GM23338 (cell line): ENCODE data around the gene SUSD1. TPM values are rescaled to one million over a fixed set of nuclear protein-coding genes. Genes with fewer than 3 reads are reported as not detected.
A peak's percentile ranks its signal among the peaks of the same experiment; 100 is the strongest.

Experiments used
- ATAC-seq: fragments of 200-7000 bp; cut with Tn5 transposase; 3 replicates; pipeline ENCODE4 v1.9.1; 2020
- DNase-seq: peaks from one replicate; pipeline ENCODE4 v3.0.0-alpha.2; 2015; ENCODE audit warnings: low spot score
- H2AFZ ChIP-seq: fragments of 200-600 bp; sonication (generic); 2 replicates; pipeline ENCODE4 v1.8.0; 2016; ENCODE audit warnings: antibody characterized with exemption, mild to moderate bottlenecking, moderate library complexity
- H3F3A ChIP-seq: fragments of 200-600 bp; sonication (generic); replicated peaks from 2 replicates; pipeline ENCODE4 v1.8.0; 2017; ENCODE audit warnings: antibody characterized with exemption, mixed run types, low read depth
- H3K27ac ChIP-seq: fragments of 200-600 bp; sonication (generic); 2 replicates; pipeline ENCODE4 v1.6.1; 2016; ENCODE audit warnings: low read depth
- H3K27me3 ChIP-seq: fragments of 200-600 bp; sonication (generic); 2 replicates; pipeline ENCODE4 v1.8.0; 2016; ENCODE audit warnings: mild to moderate bottlenecking, mixed run types, moderate library complexity; ENCODE audit not compliant: insufficient read depth
- H3K36me3 ChIP-seq: fragments of 200-600 bp; sonication (generic); 2 replicates; pipeline ENCODE4 v1.8.0; 2016; ENCODE audit warnings: mild to moderate bottlenecking; ENCODE audit not compliant: insufficient read depth
- H3K4me1 ChIP-seq: fragments of 200-600 bp; sonication (generic); 2 replicates; pipeline ENCODE4 v1.8.0; 2016; ENCODE audit warnings: mild to moderate bottlenecking, moderate library complexity; ENCODE audit not compliant: insufficient read depth
- H3K4me2 ChIP-seq: fragments of 200-600 bp; sonication (generic); 2 replicates; pipeline ENCODE4 v1.7.1; 2017; ENCODE audit warnings: mixed run types
- H3K4me3 ChIP-seq: fragments of 200-600 bp; sonication (generic); 2 replicates; pipeline ENCODE4 v1.6.1; 2016; ENCODE audit warnings: mixed run types
- H3K79me2 ChIP-seq: fragments of 200-600 bp; sonication (generic); replicated peaks from 2 replicates; pipeline ENCODE4 v1.8.0; 2017; ENCODE audit warnings: mild to moderate bottlenecking; ENCODE audit not compliant: insufficient read depth
- H3K9me2 ChIP-seq: fragments of 200-600 bp; sonication (generic); 2 replicates; pipeline ENCODE4 v1.8.0; 2017; ENCODE audit not compliant: insufficient read depth
- H4K20me1 ChIP-seq: fragments of 200-600 bp; sonication (generic); replicated peaks from 2 replicates; pipeline ENCODE4 v1.8.0; 2017; ENCODE audit warnings: mild to moderate bottlenecking; ENCODE audit not compliant: insufficient read depth
- H3K27ac Mint-ChIP-seq: 2 replicates; pipeline ENCODE4 v1.8.0; 2020; ENCODE audit warnings: inconsistent platforms, mild to moderate bottlenecking, moderate library complexity, mixed read lengths
- H3K27me3 Mint-ChIP-seq: 3 replicates; pipeline ENCODE4 v1.8.0; 2022; ENCODE audit warnings: low read depth, mild to moderate bottlenecking, moderate library complexity, mixed read lengths, inconsistent platforms; ENCODE audit not compliant: insufficient read depth, poor library complexity
- H3K36me3 Mint-ChIP-seq: 3 replicates; pipeline ENCODE4 v1.8.0; 2021; ENCODE audit warnings: low read depth, mild to moderate bottlenecking, inconsistent platforms, moderate library complexity, mixed read lengths
- H3K4me1 Mint-ChIP-seq: 3 replicates; pipeline ENCODE4 v1.8.0; 2020; ENCODE audit warnings: mild to moderate bottlenecking, inconsistent platforms, mixed read lengths
- H3K4me3 Mint-ChIP-seq: 3 replicates; pipeline ENCODE4 v1.8.0; 2021; ENCODE audit warnings: moderate library complexity, mild to moderate bottlenecking, inconsistent platforms, mixed read lengths
- H3K9me3 Mint-ChIP-seq: 3 replicates; pipeline ENCODE4 v1.8.0; 2020; ENCODE audit warnings: moderate library complexity, mild to moderate bottlenecking, inconsistent platforms, mixed read lengths
- CREB1 ChIP-seq: fragments of 250-450 bp; sonication (Bioruptor Pico); IDR thresholded peaks from 2 replicates; pipeline ENCODE4 v1.5.0; 2020; ENCODE audit warnings: low read depth, mild to moderate bottlenecking, moderate library complexity
- EZH2phosphoT487 ChIP-seq: fragments of 200-600 bp; sonication (generic); IDR thresholded peaks from one replicate; pipeline ENCODE4 v1.8.1; 2018; ENCODE audit warnings: antibody characterized with exemption; ENCODE audit not compliant: unreplicated experiment
- JUNB ChIP-seq: IDR thresholded peaks from one replicate; pipeline ENCODE4 v1.6.1; 2016; ENCODE audit warnings: antibody characterized with exemption; ENCODE audit not compliant: unreplicated experiment
- NANOG ChIP-seq: IDR thresholded peaks from 2 replicates; pipeline ENCODE4 v1.6.1; 2016; ENCODE audit warnings: antibody characterized with exemption, borderline replicate concordance
- POLR2AphosphoS5 ChIP-seq: IDR thresholded peaks from 2 replicates; pipeline ENCODE4 v1.6.1; 2016; ENCODE audit warnings: antibody characterized with exemption, low read depth
- STAT1 ChIP-seq: IDR thresholded peaks from one replicate; pipeline ENCODE4 v1.6.1; 2016; ENCODE audit warnings: antibody characterized with exemption; ENCODE audit not compliant: unreplicated experiment
- ZNF114 ChIP-seq: fragments of 250-450 bp; sonication (Bioruptor Pico); IDR thresholded peaks from 2 replicates; pipeline ENCODE4 v1.5.0; 2020; ENCODE audit warnings: mild to moderate bottlenecking, moderate library complexity
- ZNF331 ChIP-seq: fragments of 250-450 bp; sonication (Bioruptor Pico); IDR thresholded peaks from 2 replicates; pipeline ENCODE4 v1.5.0; 2020; ENCODE audit warnings: low read depth, mild to moderate bottlenecking, moderate library complexity
- polyA plus RNA-seq: library from polyadenylated mRNA; unstranded; fragments of >200 nt; fragmentation: Nextera tagmentation; extraction: Ambion mirVana; gene quantifications from 2 replicates; pipeline ENCODE4 v1.2.1, GENCODE V29; 2016
- total RNA-seq: library from RNA; depleted of rRNA; stranded (reverse); fragments of >200 nt; shearing (Covaris generic); gene quantifications from 2 replicates; pipeline ENCODE4 v1.2.3, GENCODE V29; 2014
- TF ChIP-seq, protein P1 (sequence below): IDR thresholded peaks from one replicate; pipeline ENCODE4 v1.6.1; 2018; ENCODE audit warnings: antibody characterized with exemption; ENCODE audit not compliant: unreplicated experiment
- TF ChIP-seq, protein P2 (sequence below), 2 experiments: fragments of 200-600 bp in 1 of 2; sonication (generic) in 1 of 2; conservative IDR thresholded peaks; 2 replicates each; pipeline versions ENCODE4 v1.5.1 to v1.6.1; 2016 to 2017; ENCODE audit warnings: antibody characterized with exemption in 2 of 2, low read depth in 2 of 2, mild to moderate bottlenecking in 2 of 2, moderate library complexity in 1 of 2
- TF ChIP-seq, protein P3 (sequence below): IDR thresholded peaks from 2 replicates; pipeline ENCODE4 v1.6.1; 2016; ENCODE audit warnings: antibody characterized with exemption

Gene SUSD1
- total and polyA plus RNA-seq, 2 experiments from 2014 or later, result 1.2 to 6.4 TPM

DNA sequence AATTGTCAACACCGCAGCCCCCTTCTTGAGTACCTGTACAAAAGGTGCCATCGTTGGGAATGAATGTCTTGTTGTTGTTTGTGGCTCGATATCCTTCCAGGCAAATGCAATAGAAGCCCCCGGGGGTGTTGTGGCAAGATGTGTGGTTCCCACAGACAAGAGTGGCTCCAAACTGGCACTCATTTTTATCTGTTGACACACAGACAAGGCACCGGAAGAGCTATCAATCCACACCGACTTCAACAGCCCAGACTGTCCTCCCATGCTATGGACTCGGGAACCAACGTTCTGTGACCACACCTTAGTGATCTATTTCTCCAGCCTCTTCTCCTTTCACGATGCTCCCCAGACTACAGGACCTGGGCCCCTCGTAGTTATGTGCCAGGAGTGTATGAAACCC is 25.9 kb downstream of the SUSD1 start:
- Histone ChIP-seq H3K4me3 (no peak overlapping the region), H3K9me2 (no peaks in the 10 kb centered on the region), H4K20me1 (no peaks in the 10 kb centered on the region), H3K36me3 (no peaks in the 10 kb centered on the region), H3K4me2 (no peak overlapping the region), H3K4me1 (0 out of 2 replicates have a peak, but pooled peaks cover 3% of the 10 kb centered on the region), H3F3A (no peaks in the 10 kb centered on the region), H3K27me3 (no peaks in the 10 kb centered on the region), H3K79me2 (no peaks in the 10 kb centered on the region), H3K27ac (no peak overlapping the region), H2AFZ (no peak overlapping the region)
- Mint-ChIP-seq H3K9me3 (no peaks in the 10 kb centered on the region), H3K36me3 (no peaks in the 10 kb centered on the region), H3K27ac (no peak overlapping the region), H3K4me3 (no peak overlapping the region), H3K4me1 (peaks cover 9% of the 10 kb centered on the region), H3K27me3 (no peaks in the 10 kb centered on the region)
- TF ChIP-seq ZNF331, result no peak
- TF ChIP-seq NANOG, result no peak
- TF ChIP-seq, protein P1, sequence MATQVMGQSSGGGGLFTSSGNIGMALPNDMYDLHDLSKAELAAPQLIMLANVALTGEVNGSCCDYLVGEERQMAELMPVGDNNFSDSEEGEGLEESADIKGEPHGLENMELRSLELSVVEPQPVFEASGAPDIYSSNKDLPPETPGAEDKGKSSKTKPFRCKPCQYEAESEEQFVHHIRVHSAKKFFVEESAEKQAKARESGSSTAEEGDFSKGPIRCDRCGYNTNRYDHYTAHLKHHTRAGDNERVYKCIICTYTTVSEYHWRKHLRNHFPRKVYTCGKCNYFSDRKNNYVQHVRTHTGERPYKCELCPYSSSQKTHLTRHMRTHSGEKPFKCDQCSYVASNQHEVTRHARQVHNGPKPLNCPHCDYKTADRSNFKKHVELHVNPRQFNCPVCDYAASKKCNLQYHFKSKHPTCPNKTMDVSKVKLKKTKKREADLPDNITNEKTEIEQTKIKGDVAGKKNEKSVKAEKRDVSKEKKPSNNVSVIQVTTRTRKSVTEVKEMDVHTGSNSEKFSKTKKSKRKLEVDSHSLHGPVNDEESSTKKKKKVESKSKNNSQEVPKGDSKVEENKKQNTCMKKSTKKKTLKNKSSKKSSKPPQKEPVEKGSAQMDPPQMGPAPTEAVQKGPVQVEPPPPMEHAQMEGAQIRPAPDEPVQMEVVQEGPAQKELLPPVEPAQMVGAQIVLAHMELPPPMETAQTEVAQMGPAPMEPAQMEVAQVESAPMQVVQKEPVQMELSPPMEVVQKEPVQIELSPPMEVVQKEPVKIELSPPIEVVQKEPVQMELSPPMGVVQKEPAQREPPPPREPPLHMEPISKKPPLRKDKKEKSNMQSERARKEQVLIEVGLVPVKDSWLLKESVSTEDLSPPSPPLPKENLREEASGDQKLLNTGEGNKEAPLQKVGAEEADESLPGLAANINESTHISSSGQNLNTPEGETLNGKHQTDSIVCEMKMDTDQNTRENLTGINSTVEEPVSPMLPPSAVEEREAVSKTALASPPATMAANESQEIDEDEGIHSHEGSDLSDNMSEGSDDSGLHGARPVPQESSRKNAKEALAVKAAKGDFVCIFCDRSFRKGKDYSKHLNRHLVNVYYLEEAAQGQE, result no peak
- TF ChIP-seq, protein P2, sequence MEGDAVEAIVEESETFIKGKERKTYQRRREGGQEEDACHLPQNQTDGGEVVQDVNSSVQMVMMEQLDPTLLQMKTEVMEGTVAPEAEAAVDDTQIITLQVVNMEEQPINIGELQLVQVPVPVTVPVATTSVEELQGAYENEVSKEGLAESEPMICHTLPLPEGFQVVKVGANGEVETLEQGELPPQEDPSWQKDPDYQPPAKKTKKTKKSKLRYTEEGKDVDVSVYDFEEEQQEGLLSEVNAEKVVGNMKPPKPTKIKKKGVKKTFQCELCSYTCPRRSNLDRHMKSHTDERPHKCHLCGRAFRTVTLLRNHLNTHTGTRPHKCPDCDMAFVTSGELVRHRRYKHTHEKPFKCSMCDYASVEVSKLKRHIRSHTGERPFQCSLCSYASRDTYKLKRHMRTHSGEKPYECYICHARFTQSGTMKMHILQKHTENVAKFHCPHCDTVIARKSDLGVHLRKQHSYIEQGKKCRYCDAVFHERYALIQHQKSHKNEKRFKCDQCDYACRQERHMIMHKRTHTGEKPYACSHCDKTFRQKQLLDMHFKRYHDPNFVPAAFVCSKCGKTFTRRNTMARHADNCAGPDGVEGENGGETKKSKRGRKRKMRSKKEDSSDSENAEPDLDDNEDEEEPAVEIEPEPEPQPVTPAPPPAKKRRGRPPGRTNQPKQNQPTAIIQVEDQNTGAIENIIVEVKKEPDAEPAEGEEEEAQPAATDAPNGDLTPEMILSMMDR (conservative IDR thresholded peaks at IDR 0.05; ENCODE audit: low read depth in 2 of 2), result no peak
- TF ChIP-seq EZH2phosphoT487, result no peak
- no peak for TF ChIP-seq POLR2AphosphoS5
- ATAC-seq (no peak), DNase-seq (no peak)

DNA sequence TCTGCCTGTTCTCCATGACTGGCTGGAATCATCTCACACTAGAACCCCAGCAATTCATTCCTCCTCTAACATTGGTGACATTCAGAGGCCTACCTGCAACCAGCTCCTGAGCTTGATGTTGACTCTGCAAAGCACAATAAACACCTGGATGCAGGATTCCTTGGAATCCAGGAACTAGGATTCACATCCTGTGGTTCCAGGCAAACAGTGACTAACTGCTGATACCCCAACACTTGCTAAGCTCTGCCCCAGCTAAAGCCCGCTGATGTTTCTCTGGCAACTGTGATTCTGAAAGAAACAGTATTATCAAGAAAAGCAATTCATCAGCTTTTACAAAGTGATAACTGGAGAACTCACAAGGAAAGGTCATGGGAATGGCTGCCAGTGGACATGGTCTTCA is 29.2 kb downstream of the SUSD1 start:
- Histone ChIP-seq H3K4me3 (no peak overlapping the region), H3K9me2 (no peaks in the 10 kb centered on the region), H3K27ac (peak overlapping the region; percentile 56; the same call in 1 of the 2 replicates), H4K20me1 (no peaks in the 10 kb centered on the region), H3K4me1 (0 out of 2 replicates have a peak, but pooled peaks cover 3% of the 10 kb centered on the region), H3K4me2 (no peak overlapping the region), H3K36me3 (no peaks in the 10 kb centered on the region), H2AFZ (no peak overlapping the region), H3F3A (no peaks in the 10 kb centered on the region), H3K27me3 (no peaks in the 10 kb centered on the region), H3K79me2 (no peaks in the 10 kb centered on the region)
- TF ChIP-seq CREB1 (no peak), NANOG (no peak), STAT1 (no peak), ZNF114 (CRISPR knock-in tag) (no peak), POLR2AphosphoS5 (no peak), JUNB (no peak)
- TF ChIP-seq, protein P3, sequence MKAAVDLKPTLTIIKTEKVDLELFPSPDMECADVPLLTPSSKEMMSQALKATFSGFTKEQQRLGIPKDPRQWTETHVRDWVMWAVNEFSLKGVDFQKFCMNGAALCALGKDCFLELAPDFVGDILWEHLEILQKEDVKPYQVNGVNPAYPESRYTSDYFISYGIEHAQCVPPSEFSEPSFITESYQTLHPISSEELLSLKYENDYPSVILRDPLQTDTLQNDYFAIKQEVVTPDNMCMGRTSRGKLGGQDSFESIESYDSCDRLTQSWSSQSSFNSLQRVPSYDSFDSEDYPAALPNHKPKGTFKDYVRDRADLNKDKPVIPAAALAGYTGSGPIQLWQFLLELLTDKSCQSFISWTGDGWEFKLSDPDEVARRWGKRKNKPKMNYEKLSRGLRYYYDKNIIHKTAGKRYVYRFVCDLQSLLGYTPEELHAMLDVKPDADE, result no peak
- ATAC-seq (no peak; the same call in 2 of the 3 replicates), DNase-seq (peak; percentile 65)
- H3K27ac Mint-ChIP-seq, result 0 out of 2 replicates have a peak overlapping the region, but pooled peaks have one; percentile 57
- H3K9me3 Mint-ChIP-seq, result no peaks in the 10 kb centered on the region
- peaks cover 1% of the 10 kb centered on the region for H3K27me3 Mint-ChIP-seq
- peaks cover 9% of the 10 kb centered on the region for H3K4me1 Mint-ChIP-seq
- H3K4me3 Mint-ChIP-seq, result no peak overlapping the region
- H3K36me3 Mint-ChIP-seq, result peaks cover 3% of the 10 kb centered on the region; the same call in 1 of the 3 replicates
